Measurements from ENCODE around the gene SRPX.

DNA sequence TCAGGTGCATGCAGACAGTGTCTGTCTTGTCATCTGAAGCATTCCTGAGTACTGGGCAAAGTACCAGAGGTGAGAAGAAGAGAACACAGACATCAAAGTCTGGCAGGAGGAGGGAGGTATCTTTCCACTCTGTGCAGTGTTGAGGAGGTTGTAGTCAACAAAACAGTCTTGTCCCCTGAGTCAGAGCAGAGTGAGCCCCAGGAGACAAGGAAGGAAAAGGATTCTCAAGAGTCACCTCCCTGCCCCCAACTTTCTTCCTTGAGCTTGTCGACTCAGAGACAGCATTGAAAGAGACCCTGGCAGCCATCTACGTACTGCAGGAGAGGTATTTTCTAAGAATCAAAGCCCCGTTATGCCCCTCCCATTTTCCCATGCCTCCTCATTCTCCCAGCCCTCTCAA lies 4.4 kb upstream of the SRPX start:
- TF ChIP-seq, protein P1, sequence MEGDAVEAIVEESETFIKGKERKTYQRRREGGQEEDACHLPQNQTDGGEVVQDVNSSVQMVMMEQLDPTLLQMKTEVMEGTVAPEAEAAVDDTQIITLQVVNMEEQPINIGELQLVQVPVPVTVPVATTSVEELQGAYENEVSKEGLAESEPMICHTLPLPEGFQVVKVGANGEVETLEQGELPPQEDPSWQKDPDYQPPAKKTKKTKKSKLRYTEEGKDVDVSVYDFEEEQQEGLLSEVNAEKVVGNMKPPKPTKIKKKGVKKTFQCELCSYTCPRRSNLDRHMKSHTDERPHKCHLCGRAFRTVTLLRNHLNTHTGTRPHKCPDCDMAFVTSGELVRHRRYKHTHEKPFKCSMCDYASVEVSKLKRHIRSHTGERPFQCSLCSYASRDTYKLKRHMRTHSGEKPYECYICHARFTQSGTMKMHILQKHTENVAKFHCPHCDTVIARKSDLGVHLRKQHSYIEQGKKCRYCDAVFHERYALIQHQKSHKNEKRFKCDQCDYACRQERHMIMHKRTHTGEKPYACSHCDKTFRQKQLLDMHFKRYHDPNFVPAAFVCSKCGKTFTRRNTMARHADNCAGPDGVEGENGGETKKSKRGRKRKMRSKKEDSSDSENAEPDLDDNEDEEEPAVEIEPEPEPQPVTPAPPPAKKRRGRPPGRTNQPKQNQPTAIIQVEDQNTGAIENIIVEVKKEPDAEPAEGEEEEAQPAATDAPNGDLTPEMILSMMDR (IDR thresholded peaks at IDR 0.05), result no peak
- TF ChIP-seq EZH2 (IDR thresholded peaks at IDR 0.05) (no peak), EZH2phosphoT487 (IDR thresholded peaks at IDR 0.05) (no peak)
